HG03103 (cell line): ENCODE data around the gene DCAF16.

Experiments
- ATAC-seq: cut with Tn5 transposase; IDR thresholded peaks from one replicate; pipeline ENCODE4 v1.9.1; 2021; ENCODE audit warnings: low read depth; ENCODE audit not compliant: unreplicated experiment

The DCAF16 gene

DNA sequence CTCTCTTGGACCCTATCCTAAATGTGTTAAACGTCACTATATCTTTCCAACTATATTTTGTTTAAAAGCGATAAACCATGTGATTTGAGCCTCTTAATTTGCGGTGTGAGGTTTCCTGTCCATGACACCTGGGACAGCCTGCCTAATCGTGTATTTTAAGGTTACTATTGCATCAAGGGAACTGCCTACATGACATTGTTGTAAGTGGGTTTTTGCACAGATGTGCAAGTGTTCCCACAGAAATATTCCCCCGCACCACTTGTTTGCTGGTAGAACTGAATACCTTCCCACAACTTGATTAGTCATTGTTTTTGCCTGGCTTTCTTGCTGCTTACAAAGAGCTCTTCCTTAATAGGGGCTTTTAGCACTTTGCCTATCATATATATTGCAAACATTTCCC, 24.0 kb downstream of the DCAF16 start:
- no peak for ATAC-seq

DNA sequence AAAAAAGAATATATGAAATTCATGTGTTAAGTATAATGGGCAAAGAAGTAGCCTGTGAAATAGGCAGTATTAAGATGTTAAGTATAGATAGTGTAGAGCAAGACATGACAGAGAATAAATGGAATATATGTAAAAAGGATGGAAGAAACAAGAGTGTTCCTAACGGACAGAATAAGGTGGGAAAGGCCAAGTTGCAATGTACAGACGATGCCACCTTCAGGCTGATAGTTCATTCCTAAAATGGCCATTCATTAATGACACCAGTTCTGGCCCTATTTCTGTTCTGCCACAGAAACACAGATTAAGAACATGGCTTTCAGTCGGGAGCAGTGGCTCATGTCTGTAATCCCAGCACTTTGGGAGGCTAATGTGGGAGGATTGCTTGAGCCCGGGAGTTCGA, 24.7 kb downstream of the DCAF16 start:
- no peak for ATAC-seq

DNA sequence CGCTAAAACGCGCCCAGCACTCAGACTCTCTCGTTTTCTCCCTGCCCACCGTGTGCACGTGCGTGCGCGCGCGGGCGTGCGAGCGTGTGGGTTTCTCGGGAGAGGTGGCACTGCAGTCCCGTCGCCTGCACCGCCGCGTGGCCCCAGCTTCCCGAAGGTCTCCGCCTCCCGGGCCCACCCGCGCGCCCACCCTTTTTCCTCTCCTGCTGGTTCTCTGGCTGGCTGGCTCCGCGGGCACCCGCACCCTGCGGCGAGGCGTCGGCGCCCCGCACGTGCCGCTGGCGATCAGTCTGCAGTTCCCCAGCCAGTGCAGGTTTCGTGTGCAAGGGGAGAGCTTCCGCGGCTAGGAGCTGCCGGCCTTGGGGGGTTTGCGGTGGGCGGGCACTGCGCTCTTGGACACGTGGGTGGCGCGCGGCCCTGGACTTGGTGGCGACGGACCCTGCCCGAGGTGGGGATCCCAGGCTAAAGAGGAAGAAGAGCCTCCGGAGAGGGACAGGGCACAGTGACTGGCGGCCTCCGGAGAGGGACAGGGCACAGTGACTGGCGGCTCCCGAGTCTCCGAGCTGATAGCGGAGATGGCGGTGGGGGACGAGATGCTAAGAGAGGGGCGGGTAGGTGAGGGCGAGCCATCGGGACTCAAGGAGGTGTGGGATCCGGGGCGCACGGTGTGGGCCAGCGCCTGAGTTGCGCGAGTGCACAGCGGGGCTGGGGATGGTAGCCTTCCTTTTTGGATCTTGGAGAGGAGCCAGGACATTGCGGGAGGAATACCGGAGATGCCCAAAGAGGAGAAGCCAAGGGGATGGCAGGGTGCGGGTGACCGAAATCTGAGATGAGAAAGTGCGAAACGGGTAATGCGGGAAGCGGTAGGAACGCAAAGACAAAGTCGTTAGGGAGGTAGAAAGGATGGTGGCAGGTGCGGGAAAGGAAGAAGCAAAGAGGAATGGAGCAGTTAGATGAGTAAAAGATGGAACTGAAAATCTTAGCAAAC, 29.0 kb downstream of the DCAF16 start, which contains the start of gene FAM184B:
Gene FAM184B, minus strand, starts transcription at position 322 of the 988 bp plus-strand sequence. CDS start 322 bp downstream, outside the sequence.
- no peak for ATAC-seq

DNA sequence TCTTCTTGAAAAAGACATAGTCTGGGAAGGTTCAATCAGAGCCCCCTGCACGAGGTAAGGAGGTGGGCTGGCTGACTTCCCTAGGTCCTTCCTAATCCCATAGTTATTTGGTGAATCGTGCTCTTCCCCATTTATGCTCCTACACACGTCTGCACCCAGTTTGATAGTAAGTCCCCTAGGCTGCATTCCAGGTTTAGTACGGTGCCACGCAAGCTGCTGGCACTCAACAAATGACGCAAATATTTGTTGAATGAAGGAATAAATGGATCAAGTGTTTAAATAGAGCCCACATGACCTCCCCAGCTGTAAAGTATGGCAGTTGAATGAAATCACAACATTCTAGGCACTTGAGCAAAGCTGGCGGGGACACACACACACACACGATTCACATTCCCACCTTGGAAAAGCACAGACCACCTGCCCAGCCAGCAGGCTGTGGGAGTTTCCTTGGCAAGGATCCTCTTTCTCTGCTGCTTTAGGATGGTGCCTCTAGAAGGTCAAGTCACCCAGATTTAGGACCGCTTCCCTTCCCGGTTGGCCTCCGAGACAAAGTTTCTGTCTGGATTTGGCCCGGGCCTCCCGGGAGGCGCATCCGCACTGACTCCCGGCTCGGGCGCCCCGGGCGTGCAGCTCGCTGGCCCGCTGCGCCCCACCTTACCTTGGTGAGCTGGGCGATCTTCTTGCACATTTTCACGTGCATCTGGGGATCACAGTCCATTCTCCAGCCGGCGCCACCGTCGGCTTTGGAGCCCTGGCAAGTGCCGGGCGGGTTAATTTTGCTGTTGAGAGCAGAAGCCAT, 29.9 kb downstream of the DCAF16 start:
- no peak for ATAC-seq

DNA sequence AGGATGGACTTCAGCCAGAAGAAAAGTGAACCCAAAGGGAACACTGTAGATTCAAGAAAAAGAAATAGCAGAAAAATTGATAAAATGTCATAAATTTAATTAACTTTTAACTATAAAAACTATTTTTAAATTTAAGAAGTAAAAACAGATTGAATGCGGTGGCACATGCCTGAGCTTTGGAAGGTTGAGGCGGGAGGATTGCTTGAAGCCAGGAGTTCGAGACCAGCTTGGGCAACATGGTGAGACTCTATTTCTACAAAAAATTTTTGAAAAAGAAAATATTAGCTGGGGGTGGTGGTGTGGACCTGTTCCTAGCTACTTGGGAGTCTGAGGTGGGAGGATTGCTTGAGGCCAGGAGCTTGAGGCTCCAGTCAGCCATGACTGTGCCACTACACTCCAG, 32.1 kb downstream of the DCAF16 start:
- no peak for ATAC-seq

DNA sequence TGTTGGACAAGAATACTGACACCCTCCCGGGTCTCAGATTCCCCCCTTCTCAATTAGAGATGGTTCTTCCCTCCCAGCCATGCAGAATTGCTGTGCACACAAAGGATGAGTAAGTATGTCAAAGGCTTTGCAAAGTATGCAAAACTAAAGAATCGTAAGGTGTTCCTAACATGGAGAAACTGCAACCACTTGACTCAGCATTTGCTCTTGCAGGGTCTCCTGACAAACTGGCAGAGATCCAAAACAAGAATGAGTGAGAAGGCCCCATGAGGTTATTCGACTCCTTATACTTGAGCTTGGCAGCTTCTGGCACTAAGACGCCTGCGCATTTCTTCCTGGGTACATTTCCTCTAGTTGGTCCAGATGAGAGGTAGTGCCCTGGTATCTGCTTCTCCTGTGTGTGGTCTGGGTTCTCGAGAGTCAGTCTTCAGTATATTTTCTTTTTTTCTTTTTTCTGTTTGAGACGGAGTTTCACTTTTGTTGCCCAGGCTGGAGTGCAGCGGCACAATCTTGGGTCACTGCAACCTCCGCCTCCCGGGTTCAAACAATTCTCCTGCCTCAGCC, 37.3 kb downstream of the DCAF16 start:
- ATAC-seq: no peak

DNA sequence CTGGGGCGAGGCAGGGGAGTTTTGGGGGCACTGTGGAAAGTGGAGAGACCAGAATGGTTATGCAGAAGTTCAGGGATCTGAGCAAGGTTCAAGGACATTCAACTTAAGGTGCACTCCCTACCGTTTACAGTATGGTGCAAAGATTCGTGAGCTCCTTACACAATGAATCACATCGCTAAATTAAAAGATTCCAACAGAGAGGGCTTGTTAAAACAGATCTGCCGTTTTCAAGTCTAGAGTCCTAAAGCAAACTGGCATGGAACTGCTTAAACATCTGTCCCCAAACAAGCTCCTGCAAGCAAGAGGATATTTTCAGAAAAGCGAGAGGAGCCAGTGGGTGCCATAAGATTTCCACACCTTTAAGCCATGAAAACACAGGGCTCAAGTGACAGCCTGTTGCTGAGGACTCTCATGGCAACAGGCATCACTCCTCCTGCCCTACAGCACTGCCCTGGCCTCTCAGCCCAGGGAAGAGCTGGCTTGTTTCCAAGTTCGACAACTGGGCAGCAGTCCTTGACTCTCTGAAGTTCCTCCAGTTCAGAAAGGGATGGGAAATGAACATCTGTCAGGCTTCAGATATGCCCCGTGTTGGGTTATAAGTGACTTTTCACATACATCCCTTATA, 39.2 kb downstream of the DCAF16 start:
- no peak for ATAC-seq

DNA sequence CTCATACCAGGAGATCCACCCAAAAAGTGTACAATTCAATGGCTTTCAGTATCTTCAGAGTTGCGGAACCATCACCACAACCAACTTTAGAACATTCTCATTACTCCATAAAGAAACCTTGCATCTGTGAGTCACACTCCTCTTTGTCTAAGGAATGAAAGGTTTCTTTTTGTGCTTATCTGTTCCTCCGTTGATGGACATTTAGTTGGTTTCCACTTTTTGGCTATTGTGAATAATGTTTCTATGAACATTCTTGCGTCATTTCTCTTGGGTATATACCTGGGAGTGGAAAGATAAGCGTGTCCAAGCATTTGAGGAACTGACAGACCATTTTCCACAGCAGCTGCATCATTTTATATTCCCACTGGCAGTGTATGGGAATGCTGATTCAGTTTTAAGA, 39.7 kb downstream of the DCAF16 start:
- no peak for ATAC-seq

DNA sequence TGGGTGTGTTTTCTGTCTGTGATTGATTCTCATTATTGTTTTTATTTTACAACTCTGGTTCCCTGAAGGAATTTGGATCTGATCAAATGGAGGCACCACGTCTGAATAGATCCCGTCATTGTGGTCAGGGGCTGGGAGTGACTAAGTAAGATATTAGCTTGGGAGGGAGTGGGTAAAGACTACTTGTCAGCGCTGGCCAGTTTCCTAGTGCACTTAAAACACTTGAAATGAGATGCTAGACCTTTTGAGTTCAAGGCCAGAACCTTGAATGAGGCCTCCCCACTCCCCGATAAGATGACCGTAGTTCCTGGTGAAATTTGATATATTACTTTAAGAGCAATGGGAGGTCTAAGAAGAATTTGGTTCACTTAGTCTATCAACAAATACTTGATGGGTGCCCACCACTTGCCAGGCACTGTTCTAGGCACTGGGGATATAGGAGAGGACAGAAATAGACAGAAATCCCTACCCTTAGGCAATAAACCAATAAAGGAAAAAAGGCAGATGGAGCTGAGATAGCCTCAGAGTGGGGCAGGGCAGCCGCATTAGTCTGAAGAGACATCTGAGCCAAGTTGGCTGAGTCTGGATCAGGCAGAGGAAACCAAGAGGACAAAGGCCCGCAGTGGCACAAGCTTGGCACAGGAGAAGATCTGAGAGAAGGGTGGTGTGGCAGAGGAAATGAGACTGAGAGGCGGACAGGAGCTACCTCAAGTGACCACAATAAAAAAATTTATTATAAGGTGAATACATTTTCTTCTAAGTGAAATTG, 41.0 kb downstream of the DCAF16 start:
- ATAC-seq: no peak

DNA sequence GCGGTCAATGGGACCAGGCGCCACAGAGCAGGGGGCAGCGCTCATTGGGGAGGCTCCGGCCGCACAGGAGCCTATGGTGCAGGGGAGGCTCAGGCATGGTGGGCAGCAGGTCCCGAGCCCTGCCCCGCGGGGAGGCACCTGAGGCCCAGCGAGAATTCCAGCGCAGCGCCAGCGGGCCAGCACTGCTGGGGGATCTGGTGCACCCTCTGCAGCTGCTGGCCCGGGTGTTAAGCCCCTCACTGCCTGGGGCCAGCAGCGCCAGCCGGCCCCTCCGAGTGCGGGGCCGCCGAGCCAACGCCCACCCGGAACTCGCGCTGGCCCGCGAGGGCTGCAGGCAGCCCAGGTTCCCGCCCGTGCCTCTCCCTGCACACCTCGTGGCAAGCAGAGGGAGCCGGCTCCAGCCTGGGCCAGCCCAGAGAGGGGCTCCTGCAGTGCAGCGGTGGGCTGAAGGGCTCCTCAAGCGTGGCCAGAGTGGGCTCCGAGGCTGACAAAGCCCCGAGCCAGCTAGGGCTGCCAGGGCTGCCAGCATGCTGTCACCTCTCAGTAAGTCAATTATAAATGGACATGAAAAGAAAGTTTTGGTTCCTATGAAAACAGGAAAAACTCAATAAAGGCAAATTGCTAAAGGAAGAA, 43.6 kb downstream of the DCAF16 start:
- ATAC-seq: no peak

DNA sequence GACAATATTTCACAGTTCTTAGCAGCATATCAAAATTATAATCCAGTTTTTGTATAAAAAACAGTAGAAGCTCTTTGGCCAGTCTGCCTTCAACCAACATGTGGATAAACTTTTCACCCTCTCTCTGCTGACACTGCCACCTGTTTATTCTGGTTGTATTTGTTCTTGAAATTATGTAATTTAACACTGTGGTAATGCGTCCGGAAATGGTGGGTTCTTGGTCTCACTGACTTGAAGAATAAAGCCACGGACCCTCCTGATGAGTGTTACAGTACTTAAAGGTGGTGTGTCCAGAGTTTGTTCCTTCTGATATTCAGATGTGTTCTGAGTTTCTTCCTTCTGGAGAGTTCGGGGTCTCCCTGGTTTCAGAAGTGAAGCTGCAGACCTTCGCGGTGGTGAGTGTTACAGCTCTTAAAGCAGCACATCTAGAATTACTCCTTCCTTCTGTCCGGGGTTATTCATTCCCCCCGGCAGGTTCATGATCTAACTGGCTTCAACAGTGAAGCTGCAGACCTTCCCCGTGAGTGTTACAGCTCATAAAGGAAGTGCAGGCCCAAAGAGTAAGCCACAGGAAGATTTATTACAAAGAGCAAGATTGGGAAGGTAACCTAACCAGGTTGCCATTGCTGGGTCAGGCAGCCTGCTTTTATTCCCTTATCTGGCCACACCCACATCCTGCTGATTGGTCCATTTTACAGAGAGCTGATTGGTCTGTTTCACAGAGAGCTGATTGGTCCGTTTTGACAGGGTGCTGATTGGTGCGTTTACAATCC, 44.9 kb downstream of the DCAF16 start:
- no peak for ATAC-seq

DNA sequence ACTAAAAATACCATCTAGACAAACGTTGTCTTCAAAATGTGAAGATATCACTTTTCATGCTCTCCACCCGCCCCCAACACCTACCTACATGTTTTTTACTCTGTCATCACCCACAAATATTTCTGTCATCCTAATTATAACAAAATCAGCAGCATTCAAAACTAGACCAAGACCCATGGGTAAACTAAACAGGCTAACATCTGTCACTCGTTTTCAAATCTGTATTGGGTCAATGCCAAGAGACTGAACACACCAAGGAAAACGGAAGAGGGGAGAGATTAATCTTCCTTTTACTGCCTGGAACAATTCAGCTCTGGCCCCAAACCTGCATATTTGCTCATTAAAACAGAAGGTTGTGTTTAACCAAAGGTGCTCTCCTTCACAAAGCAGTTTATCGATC, 46.6 kb downstream of the DCAF16 start:
- ATAC-seq: no peak

DNA sequence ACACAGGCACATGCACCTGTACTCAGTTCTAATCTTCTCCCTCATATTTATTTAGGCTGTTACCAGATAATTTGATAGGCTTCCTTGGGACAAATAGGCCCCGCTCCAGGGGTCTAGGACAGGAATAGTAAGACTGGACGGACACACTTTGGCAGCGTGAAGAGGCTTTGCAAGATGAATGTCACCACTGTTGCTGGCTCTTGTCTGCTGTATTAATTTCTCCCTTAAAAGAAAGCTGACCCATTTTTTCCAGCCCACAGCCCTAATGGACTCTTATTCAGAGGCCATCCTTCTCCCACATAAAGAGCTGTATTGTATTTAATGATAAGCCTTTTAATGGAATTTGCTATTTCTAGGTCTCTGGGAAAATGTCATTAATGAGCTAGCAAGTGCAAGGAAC, 47.1 kb downstream of the DCAF16 start:
- ATAC-seq: no peak

DNA sequence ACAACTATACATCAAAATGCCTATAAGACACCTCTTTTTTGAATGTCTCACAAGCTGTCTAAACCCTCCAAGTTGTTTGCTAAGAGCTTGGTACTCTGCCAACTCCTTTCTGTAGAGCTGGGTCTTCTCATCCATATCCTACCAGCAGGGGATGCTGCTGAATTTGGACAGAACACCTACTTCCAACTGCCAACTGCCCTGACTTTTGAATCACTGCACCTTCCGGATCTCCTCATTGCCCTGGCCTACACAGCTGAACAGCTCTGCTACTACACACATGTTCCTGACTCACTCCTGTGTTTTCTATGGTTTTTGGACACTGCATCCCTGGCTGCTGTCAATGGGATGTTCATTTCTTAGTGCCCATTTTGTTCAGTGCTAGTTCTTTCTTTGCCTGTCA, 47.8 kb downstream of the DCAF16 start:
- no peak for ATAC-seq

DNA sequence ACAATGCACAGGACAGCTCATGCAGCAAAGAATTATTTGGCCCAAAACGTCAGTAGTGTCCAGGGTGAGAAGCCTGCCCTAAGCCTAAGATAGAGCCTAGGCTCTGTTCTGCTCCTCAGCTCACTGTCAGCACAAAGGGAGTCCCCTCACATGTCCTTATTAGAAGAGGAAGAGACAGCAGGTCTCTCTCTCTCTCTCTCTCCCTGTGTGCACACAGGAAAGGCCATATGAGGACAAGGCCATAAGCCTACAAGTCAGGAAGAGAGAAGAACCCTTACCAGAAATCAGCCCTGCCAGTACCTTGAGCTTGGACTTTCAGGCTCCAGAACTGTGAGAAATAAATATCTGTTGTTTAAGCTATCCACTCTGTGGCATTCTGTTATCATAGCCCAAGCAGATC, 49.5 kb downstream of the DCAF16 start:
- ATAC-seq: no peak

DNA sequence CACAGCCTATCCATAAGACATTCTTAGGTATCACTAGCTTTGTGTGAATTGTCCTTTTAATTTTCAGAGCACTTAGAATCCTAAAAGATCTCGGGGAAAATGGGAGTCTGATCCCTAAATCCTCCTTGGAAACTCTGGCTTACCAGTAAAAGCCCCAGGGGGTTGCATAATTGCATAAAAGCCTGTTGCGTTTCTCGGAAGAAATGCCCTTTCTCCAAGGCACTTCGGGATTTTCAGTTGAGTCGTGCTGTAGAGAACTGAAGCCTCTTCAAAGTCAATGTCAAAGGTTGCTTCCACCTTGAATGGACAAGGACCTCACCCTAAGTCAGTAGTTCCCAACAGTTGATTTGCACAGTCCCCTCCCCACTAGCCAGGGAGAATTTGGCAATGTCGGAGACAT, 49.9 kb downstream of the DCAF16 start:
- ATAC-seq: no peak

DNA sequence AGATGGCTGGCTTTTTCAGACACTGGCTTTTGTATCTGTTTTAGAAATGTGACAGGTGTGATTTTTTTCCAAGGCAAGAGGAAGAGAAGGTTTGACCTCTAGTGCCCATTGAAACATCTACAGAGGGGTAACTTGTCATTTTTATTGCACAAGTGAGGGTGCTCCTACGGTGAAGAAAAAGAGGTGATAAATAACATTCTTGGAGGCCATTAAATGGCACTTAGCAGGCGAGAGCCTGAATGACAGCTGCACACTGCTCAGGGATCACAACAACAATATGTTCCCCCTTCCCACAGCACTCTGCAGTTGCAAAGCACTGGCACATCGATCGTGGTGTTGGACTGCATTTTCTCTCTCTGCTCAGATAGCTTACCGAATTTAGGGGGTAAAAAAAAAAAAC, 52.1 kb downstream of the DCAF16 start:
- ATAC-seq: no peak

DNA sequence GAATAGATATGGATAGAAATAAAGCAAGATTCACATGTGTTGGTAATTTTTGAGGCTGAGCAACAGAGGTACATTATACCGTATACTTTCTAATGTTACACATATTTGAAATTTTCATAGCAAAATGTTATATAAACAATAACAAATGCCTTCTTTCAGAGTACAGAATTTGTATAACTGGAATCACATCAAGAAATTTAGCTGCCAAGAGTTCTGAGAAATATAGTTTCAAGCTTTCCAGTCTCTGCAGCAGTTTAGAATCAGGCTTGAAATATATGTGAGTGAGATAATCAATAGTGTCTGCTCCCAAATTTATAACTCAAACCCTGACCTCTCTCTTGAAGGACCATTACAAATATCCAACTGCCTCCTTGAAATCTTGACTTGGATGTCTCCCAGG, 52.9 kb downstream of the DCAF16 start:
- no peak for ATAC-seq

DNA sequence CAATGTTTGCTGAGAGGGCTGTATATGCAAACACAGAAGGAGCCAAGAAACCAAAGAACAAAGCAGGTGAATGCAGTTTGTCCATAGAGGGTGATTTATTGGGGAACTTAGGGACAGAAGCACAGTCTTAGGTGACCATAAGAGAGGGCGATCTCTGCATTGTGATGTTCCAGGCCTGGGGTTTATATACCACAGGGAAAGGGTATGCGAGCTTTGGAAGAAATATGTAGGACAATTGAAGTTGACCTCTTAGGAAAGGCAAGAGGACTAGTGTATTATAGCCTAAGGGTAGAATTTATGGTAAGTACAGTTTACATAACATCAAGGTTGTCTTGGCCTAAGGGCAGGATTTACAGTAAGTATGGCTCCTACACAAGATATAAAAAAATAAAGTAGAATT, 56.9 kb downstream of the DCAF16 start:
- ATAC-seq: no peak
